Activated T-cell treated with anti-CD3 and anti-CD28 coated beads for 24 hours (primary cell): ENCODE measurements around the gene CD6.

Experiments
- DNase-seq: peaks from one replicate; pipeline ENCODE4 v3.0.0-alpha.2; 2020; ENCODE audit warnings: low read depth

The CD6 gene, protein sequence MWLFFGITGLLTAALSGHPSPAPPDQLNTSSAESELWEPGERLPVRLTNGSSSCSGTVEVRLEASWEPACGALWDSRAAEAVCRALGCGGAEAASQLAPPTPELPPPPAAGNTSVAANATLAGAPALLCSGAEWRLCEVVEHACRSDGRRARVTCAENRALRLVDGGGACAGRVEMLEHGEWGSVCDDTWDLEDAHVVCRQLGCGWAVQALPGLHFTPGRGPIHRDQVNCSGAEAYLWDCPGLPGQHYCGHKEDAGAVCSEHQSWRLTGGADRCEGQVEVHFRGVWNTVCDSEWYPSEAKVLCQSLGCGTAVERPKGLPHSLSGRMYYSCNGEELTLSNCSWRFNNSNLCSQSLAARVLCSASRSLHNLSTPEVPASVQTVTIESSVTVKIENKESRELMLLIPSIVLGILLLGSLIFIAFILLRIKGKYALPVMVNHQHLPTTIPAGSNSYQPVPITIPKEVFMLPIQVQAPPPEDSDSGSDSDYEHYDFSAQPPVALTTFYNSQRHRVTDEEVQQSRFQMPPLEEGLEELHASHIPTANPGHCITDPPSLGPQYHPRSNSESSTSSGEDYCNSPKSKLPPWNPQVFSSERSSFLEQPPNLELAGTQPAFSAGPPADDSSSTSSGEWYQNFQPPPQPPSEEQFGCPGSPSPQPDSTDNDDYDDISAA

DNA sequence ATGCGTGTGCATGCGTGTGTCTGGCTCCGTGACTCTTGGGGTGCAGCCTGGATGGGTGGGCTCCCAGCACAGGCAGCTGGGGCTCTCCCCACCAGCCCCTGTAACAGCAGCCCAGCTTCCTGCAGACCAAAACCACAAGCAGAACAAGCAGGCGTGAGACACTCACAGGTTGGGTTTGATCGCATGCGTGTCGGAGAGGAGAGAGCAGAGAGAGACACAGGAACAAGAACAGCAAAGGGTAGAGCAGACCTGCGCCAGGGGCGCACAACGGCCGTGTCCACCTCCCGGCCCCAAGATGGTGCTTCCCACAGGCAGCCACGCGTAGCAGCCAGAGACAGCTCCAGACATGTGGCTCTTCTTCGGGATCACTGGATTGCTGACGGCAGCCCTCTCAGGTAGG is at the start of gene CD6:
Gene CD6 (plus strand): TSS at position 161 of the 400 bp plus-strand sequence. CDS start 186 bp downstream, at position 347.
- DNase-seq = peak; percentile 64

DNA sequence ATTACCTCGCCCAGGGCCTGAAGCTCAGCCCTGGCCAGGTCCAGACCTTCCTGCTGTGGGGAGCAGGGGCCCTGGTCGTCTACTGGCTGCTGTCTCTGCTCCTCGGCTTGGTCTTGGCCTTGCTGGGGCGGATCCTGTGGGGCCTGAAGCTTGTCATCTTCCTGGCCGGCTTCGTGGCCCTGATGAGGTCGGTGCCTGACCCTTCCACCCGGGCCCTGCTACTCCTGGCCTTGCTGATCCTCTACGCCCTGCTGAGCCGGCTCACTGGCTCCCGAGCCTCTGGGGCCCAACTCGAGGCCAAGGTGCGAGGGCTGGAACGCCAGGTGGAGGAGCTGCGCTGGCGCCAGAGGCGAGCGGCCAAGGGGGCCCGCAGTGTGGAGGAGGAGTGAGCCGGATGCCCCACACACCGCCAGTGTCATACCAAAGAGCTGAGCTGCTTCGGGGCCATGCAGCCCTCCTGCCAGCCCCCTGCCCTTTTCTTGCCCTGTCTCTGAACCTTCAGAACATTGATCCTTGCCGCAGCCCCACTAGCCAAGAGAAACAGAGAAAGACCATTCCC is 49.6 kb upstream of the CD6 start:
- DNase-seq = no peak

GRCh38 chr11:60922906-60923305 is 48.6 kb upstream of the CD6 start:
- no peak for DNase-seq

DNA sequence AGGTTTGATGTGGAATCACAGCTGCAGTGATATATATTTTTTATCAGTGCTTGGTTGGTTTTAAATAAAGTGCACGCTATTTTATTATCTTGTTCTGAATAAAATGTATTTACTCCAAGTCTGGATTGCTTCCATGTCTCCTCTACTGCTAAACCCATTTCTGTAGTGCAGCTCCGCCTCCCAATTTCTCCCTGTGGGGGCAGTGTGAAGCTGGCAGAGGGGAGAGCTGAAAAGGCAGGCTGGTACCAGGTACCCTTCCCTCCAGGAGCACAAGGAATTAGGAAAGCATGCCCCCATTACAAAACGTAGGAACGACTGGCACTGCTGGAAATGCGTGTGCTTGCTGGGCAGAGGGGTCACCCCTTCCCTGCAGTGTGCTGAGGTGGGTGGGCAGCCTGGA is 48.2 kb upstream of the CD6 start:
- no peak for DNase-seq

DNA sequence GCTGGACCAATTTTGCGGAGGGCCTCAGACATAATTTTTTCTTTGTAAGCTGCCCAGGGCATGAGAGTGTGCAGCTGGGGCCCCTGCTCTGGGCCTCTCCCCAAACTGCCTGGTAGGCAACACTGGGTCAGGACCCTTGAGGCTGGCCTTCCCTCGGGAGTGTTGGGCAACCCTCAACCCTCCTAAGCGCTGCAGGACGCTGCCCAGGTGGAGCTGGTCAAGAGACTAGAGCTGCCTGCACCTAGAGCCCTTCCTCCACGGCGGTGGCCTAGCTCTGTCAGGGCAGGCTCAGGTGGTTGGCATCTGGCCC is 47.7 kb upstream of the CD6 start:
- no peak for DNase-seq

- no peak for DNase-seq
Measured at GRCh38 chr11:60924110-60924905, 47.2 kb upstream of the CD6 start, which contains the start of gene TMEM132A. TMEM132A (plus strand) TSS chr11:60924460; CDS start chr11:60924634, 174 bp downstream.

GRCh38 chr11:60924906-60925853 is 46.3 kb upstream of the CD6 start:
- no peak for DNase-seq

DNA sequence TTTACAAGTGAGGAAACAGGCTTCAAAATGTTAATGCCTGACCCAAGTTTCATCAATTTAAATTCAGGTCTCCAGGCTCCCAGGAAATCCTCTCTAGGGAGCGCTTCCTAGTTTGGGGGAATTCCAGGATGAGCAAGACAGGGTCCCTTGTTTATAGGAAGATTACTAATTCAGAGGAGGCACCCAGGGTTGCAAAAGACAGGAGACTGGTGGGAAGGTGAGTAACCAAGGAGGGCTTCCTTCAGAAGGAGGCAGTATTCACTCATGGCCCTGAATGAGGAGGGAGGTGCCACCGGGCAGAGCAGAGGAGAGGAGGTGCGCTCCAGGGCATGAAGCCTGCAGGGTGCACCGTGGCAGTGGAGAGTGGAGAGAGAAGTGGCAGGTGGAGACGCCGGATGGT is 45.6 kb upstream of the CD6 start:
- DNase-seq = no peak

DNA sequence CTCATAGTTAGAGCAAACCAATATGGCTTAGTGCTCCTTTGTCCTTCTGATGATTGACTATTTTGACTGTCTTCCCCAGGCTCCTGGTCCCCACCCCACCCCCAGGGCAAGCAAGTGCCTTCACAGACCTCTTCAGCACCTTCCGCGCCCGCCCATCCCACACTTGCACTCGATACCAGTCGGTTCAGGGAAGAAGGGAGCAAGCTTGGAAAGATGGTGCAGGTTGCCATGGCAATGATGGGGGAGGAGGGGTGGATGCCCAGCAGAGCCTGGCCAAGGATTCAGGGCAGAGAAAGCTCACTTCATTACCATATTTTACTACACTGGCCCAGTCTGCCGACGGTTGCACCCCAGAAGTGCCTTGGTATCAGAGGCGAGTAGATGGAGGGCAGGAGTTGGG is 45.0 kb upstream of the CD6 start:
- no peak for DNase-seq

DNA sequence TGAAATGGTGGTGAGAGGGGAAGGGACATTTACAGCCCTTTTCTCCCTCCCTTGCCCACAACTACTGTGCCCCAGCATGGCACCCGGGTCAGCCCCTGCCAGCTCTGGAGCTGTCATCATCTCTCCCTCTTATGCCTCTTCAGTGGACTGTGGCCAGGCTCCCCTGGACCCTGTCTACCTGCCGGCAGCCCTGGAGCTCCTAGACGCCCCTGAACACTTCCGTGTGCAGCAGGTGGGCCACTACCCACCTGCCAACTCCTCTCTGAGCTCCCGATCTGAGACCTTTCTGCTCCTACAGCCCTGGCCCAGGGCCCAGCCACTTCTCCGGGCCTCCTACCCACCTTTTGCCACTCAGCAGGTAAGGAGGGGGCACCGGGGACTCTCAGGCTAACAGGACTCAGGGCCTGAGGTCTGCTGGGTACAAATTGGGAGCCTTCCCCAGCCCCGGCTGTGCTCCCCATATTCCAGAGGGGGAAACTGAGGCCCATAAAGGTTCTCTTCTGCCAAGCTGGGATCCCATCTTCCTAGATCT is 44.4 kb upstream of the CD6 start:
- DNase-seq = no peak

GRCh38 chr11:60927600-60927999 is 43.9 kb upstream of the CD6 start:
- no peak for DNase-seq

DNA sequence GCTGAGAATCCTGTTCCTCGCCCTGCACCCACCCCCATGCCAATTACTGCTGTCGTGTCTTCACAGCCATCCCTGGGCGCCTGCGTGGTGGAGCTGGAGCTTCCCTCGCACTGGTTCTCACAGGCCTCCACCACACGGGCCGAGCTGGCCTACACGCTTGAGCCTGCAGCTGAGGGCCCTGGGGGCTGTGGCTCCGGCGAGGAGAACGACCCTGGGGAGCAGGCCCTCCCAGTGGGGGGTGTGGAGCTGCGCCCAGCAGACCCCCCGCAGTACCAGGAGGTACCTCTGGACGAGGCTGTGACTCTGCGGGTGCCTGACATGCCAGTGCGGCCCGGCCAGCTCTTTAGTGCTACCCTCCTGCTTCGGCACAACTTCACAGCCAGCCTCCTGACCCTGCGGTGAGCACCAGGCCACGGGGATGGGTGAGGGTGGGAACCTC is 42.9 kb upstream of the CD6 start:
- DNase-seq = no peak

- DNase-seq = no peak
Measured at GRCh38 chr11:60929764-60930163, 41.7 kb upstream of the CD6 start.

- DNase-seq = no peak
Measured at GRCh38 chr11:60930394-60930793, 41.1 kb upstream of the CD6 start.

DNA sequence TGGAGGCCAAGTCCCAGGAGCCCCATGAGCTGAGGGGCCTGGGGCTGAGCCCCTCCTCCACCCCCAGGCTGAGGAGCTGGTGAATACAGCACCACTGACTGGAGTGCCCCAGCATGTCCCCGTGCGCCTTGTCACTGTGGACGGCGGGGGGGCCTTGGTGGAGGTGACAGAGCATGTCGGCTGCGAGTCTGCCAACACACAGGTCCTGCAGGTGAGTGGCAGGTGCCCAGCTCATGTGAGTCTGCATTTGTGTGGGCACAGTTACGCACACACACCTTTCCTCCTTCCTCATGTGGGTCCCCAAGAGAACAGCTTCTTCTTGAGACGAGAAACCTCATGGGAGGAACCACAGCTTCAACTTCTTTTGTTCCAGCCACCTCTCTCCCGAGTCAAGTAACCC is 39.6 kb upstream of the CD6 start:
- no peak for DNase-seq

- DNase-seq = no peak
Measured at GRCh38 chr11:60932605-60933356, 38.7 kb upstream of the CD6 start.

- DNase-seq = no peak
Measured at GRCh38 chr11:60933416-60934123, 37.9 kb upstream of the CD6 start.

DNA sequence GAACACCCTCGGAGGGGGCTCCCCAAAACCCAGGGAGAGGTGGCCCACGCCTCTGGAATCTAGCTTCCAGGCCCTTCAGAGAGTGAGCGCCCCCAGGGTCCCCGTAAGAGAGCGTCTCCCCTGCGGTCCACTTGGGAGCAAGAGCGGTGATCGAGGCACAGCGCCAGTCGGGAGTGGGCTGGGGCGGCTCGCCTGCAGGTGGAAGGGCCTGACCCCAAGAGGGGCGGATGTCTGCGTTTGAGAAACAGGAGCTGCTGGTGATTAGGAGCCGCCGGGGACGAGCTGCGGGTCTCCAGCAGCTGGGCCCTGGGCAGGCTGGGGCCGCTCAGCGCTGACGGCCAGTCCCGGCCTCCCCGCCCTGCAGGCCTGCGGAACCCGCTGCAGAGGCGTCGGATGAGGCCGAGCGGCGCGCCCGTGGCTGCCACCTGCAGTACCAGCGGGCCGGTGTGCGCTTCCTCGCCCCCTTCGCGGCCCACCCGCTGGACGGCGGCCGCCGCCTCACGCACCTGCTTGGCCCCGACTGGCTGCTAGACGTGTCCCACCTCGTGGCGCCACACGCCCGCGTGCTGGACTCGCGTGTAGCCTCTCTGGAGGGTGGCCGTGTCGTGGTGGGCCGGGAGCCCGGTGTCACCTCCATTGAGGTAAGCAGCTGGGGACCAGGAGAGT is 37.2 kb upstream of the CD6 start:
- no peak for DNase-seq
